Astrocyte (in vitro differentiated cells and primary cell): Measurements from ENCODE around the gene GPRIN1. TPM values are rescaled to one million over a fixed set of nuclear protein-coding genes. Genes with fewer than 3 reads are reported as not detected.

Experiments
- DNase-seq: peaks from one replicate; pipeline ENCODE4 v3.0.0-alpha.2; 2010; ENCODE audit warnings: low read depth
- FAIRE-seq: peaks from 2 replicates; lab custom pipeline; 2011; peaks lifted over from hg19 to GRCh38; lab: Jason Lieb, UNC
- H2AFZ ChIP-seq: 2 replicates; pipeline ENCODE4 v1.6.0; 2012; ENCODE audit warnings: low read depth, low read length, inconsistent platforms
- H3K27ac ChIP-seq: 2 replicates; pipeline ENCODE4 v1.5.1; 2011; ENCODE audit warnings: low read depth, low read length, inconsistent platforms
- H3K27me3 ChIP-seq: 2 replicates; pipeline ENCODE4 v1.6.0; 2011; ENCODE audit warnings: low read length, inconsistent platforms; ENCODE audit not compliant: insufficient read depth
- H3K36me3 ChIP-seq: 2 replicates; pipeline ENCODE4 v1.5.1; 2011; ENCODE audit warnings: low read length, inconsistent platforms; ENCODE audit not compliant: insufficient read depth
- H3K4me1 ChIP-seq: 2 replicates; pipeline ENCODE4 v1.5.1; 2011; ENCODE audit warnings: low read length, inconsistent platforms; ENCODE audit not compliant: insufficient read depth
- H3K4me2 ChIP-seq: 2 replicates; pipeline ENCODE4 v1.6.0; 2012; ENCODE audit warnings: low read length, inconsistent platforms
- H3K4me3 ChIP-seq: 2 replicates; pipeline ENCODE4 v1.5.1; 2011; ENCODE audit warnings: low read depth, mild to moderate bottlenecking, low read length, inconsistent platforms; ENCODE audit not compliant: insufficient read depth
- H3K79me2 ChIP-seq: 2 replicates; pipeline ENCODE4 v1.6.0; 2012; ENCODE audit warnings: mild to moderate bottlenecking, low read length, inconsistent platforms; ENCODE audit not compliant: insufficient read depth
- H3K9ac ChIP-seq: 2 replicates; pipeline ENCODE4 v1.6.0; 2012; ENCODE audit warnings: mild to moderate bottlenecking, low read length, inconsistent platforms
- H3K9me3 ChIP-seq: 2 replicates; pipeline ENCODE4 v1.5.1; 2012; ENCODE audit warnings: low read depth, mild to moderate bottlenecking, low read length, inconsistent platforms; ENCODE audit not compliant: insufficient read depth
- H4K20me1 ChIP-seq: 2 replicates; pipeline ENCODE4 v1.6.0; 2012; ENCODE audit warnings: low read length, inconsistent platforms; ENCODE audit not compliant: insufficient read depth
- H3K27ac Mint-ChIP-seq: one replicate; pipeline ENCODE4 v1.8.0; 2021; ENCODE audit warnings: mild to moderate bottlenecking, mixed read lengths; ENCODE audit not compliant: unreplicated experiment
- H3K27me3 Mint-ChIP-seq: one replicate; pipeline ENCODE4 v1.8.0; 2021; ENCODE audit warnings: low read depth, mixed read lengths; ENCODE audit not compliant: unreplicated experiment
- H3K36me3 Mint-ChIP-seq: one replicate; pipeline ENCODE4 v1.8.0; 2021; ENCODE audit warnings: low read depth, mixed read lengths; ENCODE audit not compliant: unreplicated experiment
- H3K4me1 Mint-ChIP-seq: one replicate; pipeline ENCODE4 v1.8.0; 2021; ENCODE audit warnings: low read depth, mixed read lengths; ENCODE audit not compliant: unreplicated experiment
- H3K4me3 Mint-ChIP-seq: one replicate; pipeline ENCODE4 v1.8.0; 2021; ENCODE audit warnings: mild to moderate bottlenecking, moderate library complexity, mixed read lengths; ENCODE audit not compliant: unreplicated experiment
- H3K9me3 Mint-ChIP-seq: one replicate; pipeline ENCODE4 v1.8.0; 2021; ENCODE audit warnings: mild to moderate bottlenecking, mixed read lengths; ENCODE audit not compliant: unreplicated experiment
- CTCF ChIP-seq: IDR thresholded peaks from 2 replicates; pipeline ENCODE4 v1.5.1; 2011; ENCODE audit warnings: low read depth, mild to moderate bottlenecking, inconsistent platforms, low read length, moderate library complexity; ENCODE audit not compliant: insufficient read depth
- EZH2 ChIP-seq: IDR thresholded peaks from 2 replicates; pipeline ENCODE4 v1.6.1; 2012; ENCODE audit warnings: mild to moderate bottlenecking, low read length, inconsistent platforms; ENCODE audit not compliant: insufficient read depth
- total RNA-seq: library from RNA; stranded (reverse); gene quantifications from 2 replicates; pipeline ENCODE4 v1.2.1, GENCODE V29; 2021

The GPRIN1 gene
- total RNA-seq, 1 donor from 2014 or later, result 6.8 TPM

GRCh38 chr5:176647843-176648473 is 38.0 kb upstream of the GPRIN1 start:
- Mint-ChIP-seq H3K36me3 (no peaks in the 10 kb centered on the region), H3K4me3 (peak overlapping the region; percentile 88), H3K27me3 (peaks cover 5% of the 10 kb centered on the region), H3K9me3 (no peaks in the 10 kb centered on the region), H3K27ac (peak overlapping the region; percentile 26), H3K4me1 (peaks cover 15% of the 10 kb centered on the region)
- H3K9me3 ChIP-seq, result no peaks in the 10 kb centered on the region
- peak overlapping the region; percentile 81 for H2AFZ ChIP-seq
- no peaks in the 10 kb centered on the region for H3K36me3 ChIP-seq
- FAIRE-seq (no peak), DNase-seq (no peak)
- H3K4me2 ChIP-seq, result peak overlapping the region; percentile 98
- H3K9ac ChIP-seq, result peak overlapping the region; percentile 92
- H3K4me1 ChIP-seq, result peaks cover 21% of the 10 kb centered on the region
- TF ChIP-seq CTCF (no peak), EZH2 (no peak)
- H3K79me2 ChIP-seq, result peaks cover 38% of the 10 kb centered on the region
- peak overlapping the region; percentile 67 for H3K27ac ChIP-seq
- H4K20me1 ChIP-seq, result peaks cover 47% of the 10 kb centered on the region
- peak overlapping the region; percentile 71 for H3K4me3 ChIP-seq
- H3K27me3 ChIP-seq, result no peaks in the 10 kb centered on the region

- TF ChIP-seq CTCF (no peak), EZH2 (no peak)
- Histone ChIP-seq H3K9me3 (no peaks in the 10 kb centered on the region), H3K4me1 (peaks cover 17% of the 10 kb centered on the region), H3K4me2 (peak within 1 kb of the TSS; percentile 98), H2AFZ (peak within 1 kb of the TSS; percentile 97), H3K27me3 (no peaks in the 10 kb centered on the region), H3K79me2 (peaks cover 38% of the 10 kb centered on the region), H3K4me3 (peak within 1 kb of the TSS; percentile 71), H3K9ac (peak within 1 kb of the TSS; percentile 92), H3K27ac (peak within 1 kb of the TSS; percentile 67), H4K20me1 (peaks cover 40% of the 10 kb centered on the region), H3K36me3 (no peaks in the 10 kb centered on the region)
- DNase-seq, result peak; percentile 88
- peak within 1 kb of the TSS; percentile 88 for H3K4me3 Mint-ChIP-seq
- no peaks in the 10 kb centered on the region for H3K9me3 Mint-ChIP-seq
- peaks cover 5% of the 10 kb centered on the region for H3K27me3 Mint-ChIP-seq
- no peak for FAIRE-seq
- no peaks in the 10 kb centered on the region for H3K36me3 Mint-ChIP-seq
- peak within 1 kb of the TSS; percentile 87 for H3K27ac Mint-ChIP-seq
- peaks cover 15% of the 10 kb centered on the region for H3K4me1 Mint-ChIP-seq
These were observed 37.3 kb upstream of the GPRIN1 start, which contains the start of gene TSPAN17 for GRCh38 chr5:176647030-176647842. Gene TSPAN17 (plus strand): TSS chr5:176647484. CDS start chr5:176647616, 132 bp downstream.

GRCh38 chr5:176646707-176647029 is 36.7 kb upstream of the GPRIN1 start:
- Histone ChIP-seq H3K9ac (peak overlapping the region; percentile 72), H3K27ac (peak overlapping the region; percentile 31), H3K4me3 (peak overlapping the region; percentile 62), H3K27me3 (no peaks in the 10 kb centered on the region), H3K79me2 (peaks cover 38% of the 10 kb centered on the region), H2AFZ (peak overlapping the region; percentile 97), H4K20me1 (peaks cover 35% of the 10 kb centered on the region), H3K4me2 (peak overlapping the region; percentile 98), H3K36me3 (no peaks in the 10 kb centered on the region), H3K9me3 (no peaks in the 10 kb centered on the region), H3K4me1 (peaks cover 17% of the 10 kb centered on the region)
- Mint-ChIP-seq H3K27ac (peak overlapping the region; percentile 87), H3K4me3 (peak overlapping the region; percentile 54), H3K27me3 (peaks cover 5% of the 10 kb centered on the region), H3K4me1 (peaks cover 15% of the 10 kb centered on the region), H3K36me3 (no peaks in the 10 kb centered on the region), H3K9me3 (no peaks in the 10 kb centered on the region)
- no peak for DNase-seq
- no peak for FAIRE-seq
- TF ChIP-seq EZH2, result no peak
- no peak for TF ChIP-seq CTCF
